Ascending aorta (tissue), 2 donors: Measurements from ENCODE around the gene HIPK2. TPM values are rescaled to one million over a fixed set of nuclear protein-coding genes. Genes with fewer than 3 reads are reported as not detected.

Experiments used
- DNase-seq, 2 donors: peaks; one replicate each; pipeline ENCODE4 v3.0.0-alpha.2; 2019; ENCODE audit warnings: low spot score in 2 of 2
- H3K27ac ChIP-seq, 2 donors: fragments of 200-600 bp; sonication (generic); one replicate each; pipeline ENCODE4 v1.5.1; 2016 to 2017; ENCODE audit warnings: mild to moderate bottlenecking in 1 of 2
- H3K27me3 ChIP-seq: fragments of 200-600 bp; sonication (generic); one replicate; pipeline ENCODE4 v1.5.1; 2017
- H3K36me3 ChIP-seq, 2 donors: fragments of 200-600 bp; sonication (generic); one replicate each; pipeline ENCODE4 v1.5.1; 2016
- H3K4me1 ChIP-seq, 2 donors: fragments of 200-600 bp; sonication (generic); one replicate each; pipeline ENCODE4 v1.5.1; 2016 to 2017; ENCODE audit warnings: mild to moderate bottlenecking in 1 of 2
- H3K4me3 ChIP-seq, 2 donors: fragments of 200-600 bp; sonication (generic); one replicate each; pipeline ENCODE4 v1.5.1; 2016 to 2017; ENCODE audit warnings: mild to moderate bottlenecking in 1 of 2
- H3K9me3 ChIP-seq, 2 donors: fragments of 200-600 bp; sonication (generic); one replicate each; pipeline ENCODE4 v1.5.1; 2016
- CTCF ChIP-seq, 3 experiments: fragments of 200-600 bp in 2 of 3; fragments of 450-650 bp in 1 of 3; sonication (generic) in 2 of 3; IDR thresholded peaks; one replicate each; pipeline ENCODE4 v1.5.1; 2016 to 2019; ENCODE audit warnings: antibody characterized with exemption in 3 of 3, mild to moderate bottlenecking in 1 of 3, moderate library complexity in 1 of 3
- intact Hi-C: fragments of 100-400 bp; cut with DNase I; formaldehyde crosslinking; loops from one replicate; pipeline ENCODE4 v1.15.1; 2023
- total RNA-seq: library from RNA; depleted of rRNA; stranded (reverse); fragments of >200 nt; gene quantifications from one replicate; pipeline ENCODE4 v1.1.0, GENCODE V29; 2016

Gene HIPK2
- total RNA-seq, 1 donor from 2014 or later: 53.9 TPM

DNA sequence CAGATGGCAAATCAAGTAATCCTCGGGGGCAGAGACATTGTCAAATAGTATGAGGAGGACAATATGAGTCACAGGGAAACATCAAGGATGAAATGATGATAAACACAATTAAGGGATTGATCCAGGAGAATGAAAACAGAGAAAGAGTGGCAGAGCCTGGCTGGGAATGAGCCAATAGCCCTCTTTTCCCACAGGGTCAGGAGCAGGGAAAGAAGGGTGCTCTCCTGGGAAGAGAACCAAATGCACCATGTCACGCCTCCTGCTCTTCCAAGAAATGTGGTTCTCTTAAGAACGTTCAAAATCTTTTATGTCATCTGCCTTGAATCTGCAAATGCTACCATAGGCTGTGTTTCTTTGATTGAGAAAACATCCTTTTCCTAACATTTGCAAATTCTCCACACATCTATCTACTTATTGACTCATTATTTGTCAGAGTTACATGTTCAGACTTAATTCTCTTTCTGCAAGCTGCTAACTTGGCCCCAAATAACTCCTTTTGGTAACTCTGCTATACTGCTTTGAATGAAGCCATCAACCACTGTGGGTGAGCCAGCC is 50.6 kb downstream of the HIPK2 start:
- H3K36me3 ChIP-seq: no peaks in the 10 kb centered on the region
- intact Hi-C loops: no loop called here
- TF ChIP-seq CTCF (IDR thresholded peaks at IDR 0.05): no peak
- DNase-seq: no peak
- H3K4me3 ChIP-seq: no peak overlapping the region
- H3K27ac ChIP-seq: peak overlapping the region in 1 of 2 donors; percentile 28
- H3K4me1 ChIP-seq: peaks cover 24 to 40% of the 10 kb centered on the region in 2 donors
- H3K9me3 ChIP-seq: no peaks in the 10 kb centered on the region
- no peaks in the 10 kb centered on the region for H3K27me3 ChIP-seq

DNA sequence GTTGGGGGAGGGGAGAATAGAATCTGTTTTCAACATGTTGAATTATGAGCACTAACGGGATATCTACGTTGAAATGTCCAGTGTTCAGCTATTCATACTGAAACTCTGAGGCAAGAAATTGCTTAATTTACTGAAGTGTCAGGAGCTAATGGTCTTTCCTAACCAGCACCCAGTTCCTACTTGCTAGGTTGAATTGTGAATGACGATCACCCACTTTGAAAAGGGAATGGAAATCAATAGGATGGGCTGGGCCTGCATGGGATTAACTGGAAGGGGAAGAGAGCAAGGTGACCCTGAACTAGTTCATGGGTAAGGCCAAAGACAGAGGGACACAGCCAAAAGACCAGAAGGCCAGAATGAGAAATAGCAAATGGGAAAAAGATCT is 51.3 kb downstream of the HIPK2 start:
- no peak for TF ChIP-seq CTCF (IDR thresholded peaks at IDR 0.05)
- intact Hi-C loops: no loop called here
- DNase-seq: no peak
- H3K4me3 ChIP-seq: no peak overlapping the region
- no peaks in the 10 kb centered on the region for H3K9me3 ChIP-seq
- H3K4me1 ChIP-seq: peaks cover 19 to 41% of the 10 kb centered on the region in 2 donors
- peak overlapping the region in 1 of 2 donors; percentile 28 for H3K27ac ChIP-seq
- H3K36me3 ChIP-seq: no peaks in the 10 kb centered on the region
- no peaks in the 10 kb centered on the region for H3K27me3 ChIP-seq

DNA sequence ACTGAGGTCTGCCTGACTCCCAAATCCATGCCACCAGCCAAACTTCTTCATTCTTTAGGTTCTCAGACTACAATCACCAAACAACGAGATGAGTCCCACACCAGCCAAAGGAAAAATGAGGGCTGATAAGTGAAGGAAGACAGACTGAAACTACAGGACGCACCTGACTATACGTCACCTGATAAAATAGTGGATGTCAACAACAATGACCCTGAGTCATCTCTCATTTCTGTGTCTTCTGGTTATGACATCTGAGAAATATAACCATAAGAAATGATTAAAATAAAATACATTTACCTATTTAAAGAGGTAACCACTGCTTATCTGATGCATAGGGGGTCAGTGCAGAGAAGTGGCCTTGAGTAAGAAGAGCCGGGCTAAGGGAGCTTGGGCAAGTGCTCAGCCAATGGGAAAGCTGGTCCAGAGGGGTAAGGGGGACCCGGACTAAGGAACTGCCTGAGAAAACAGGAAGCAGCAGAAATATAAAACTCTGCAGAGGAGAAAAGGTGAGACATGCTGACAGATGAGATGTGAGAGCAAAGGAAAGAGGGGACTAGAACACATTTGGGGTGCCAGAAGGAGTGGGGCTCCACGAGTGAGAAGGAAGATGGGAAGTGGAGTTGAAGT is 51.8 kb downstream of the HIPK2 start:
- no peak overlapping the region for H3K4me3 ChIP-seq
- DNase-seq: no peak
- intact Hi-C loops: no loop called here
- no peaks in the 10 kb centered on the region for H3K9me3 ChIP-seq
- no peaks in the 10 kb centered on the region for H3K36me3 ChIP-seq
- no peaks in the 10 kb centered on the region for H3K27me3 ChIP-seq
- TF ChIP-seq CTCF (IDR thresholded peaks at IDR 0.05): no peak
- peaks cover 17 to 40% of the 10 kb centered on the region in 2 donors for H3K4me1 ChIP-seq
- H3K27ac ChIP-seq: no peak overlapping the region

DNA sequence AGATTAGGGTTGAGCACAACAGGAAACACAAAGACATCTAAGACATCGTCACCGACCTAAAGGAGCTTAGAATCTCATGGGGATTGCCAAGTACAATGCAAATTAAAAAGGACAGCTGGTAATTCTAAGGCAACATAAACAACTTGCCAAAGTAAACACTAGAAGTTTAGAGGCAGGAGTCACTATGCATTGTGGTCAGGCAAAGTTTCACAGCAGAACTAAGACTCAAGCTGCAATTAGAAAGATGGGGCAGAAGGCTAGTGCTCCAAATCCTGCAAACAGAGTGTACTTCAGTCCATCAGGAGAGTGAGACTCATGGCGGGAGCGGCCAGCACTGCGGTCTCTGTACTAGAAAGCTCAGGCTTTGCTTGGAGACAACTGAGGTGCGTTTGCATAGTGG is 52.7 kb downstream of the HIPK2 start:
- no peaks in the 10 kb centered on the region for H3K36me3 ChIP-seq
- no peaks in the 10 kb centered on the region for H3K9me3 ChIP-seq
- no peak overlapping the region for H3K4me3 ChIP-seq
- H3K4me1 ChIP-seq: peaks cover 11 to 33% of the 10 kb centered on the region in 2 donors
- H3K27ac ChIP-seq: no peak overlapping the region
- H3K27me3 ChIP-seq: no peaks in the 10 kb centered on the region
- TF ChIP-seq CTCF (IDR thresholded peaks at IDR 0.05): no peak
- DNase-seq: no peak
- intact Hi-C loops: no loop called here

DNA sequence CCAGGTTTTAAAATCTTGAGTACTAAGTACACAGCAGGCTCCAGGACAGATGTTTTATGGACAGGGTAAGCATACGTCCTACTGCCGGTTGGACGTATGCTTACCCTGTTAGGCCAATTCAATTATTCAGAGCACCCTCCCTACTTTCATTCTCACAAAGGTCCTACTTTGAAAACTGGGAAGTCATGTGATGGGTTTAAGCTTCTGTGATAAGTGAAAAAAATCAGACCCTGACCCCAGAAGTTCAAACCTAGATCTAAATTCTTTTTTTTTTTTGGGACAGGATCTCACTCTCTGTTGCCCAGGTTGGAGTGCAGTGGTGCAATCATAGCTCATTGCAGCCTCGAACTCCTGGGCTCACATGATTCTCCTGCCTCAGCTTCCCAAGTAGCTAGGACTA is 55.2 kb downstream of the HIPK2 start:
- peaks cover 8 to 27% of the 10 kb centered on the region in 2 donors for H3K4me1 ChIP-seq

More for the DNA sequence above, 55.2 kb downstream of the HIPK2 start:
- no peaks in the 10 kb centered on the region for H3K27me3 ChIP-seq
- no peak for DNase-seq
- H3K9me3 ChIP-seq: no peaks in the 10 kb centered on the region
- no peak overlapping the region for H3K4me3 ChIP-seq
- H3K36me3 ChIP-seq: no peaks in the 10 kb centered on the region
- H3K27ac ChIP-seq: no peak overlapping the region
- TF ChIP-seq CTCF (IDR thresholded peaks at IDR 0.05): no peak
- intact Hi-C loops: no loop called here
